HCT116 (cell line): ENCODE measurements around the gene EEPD1. TPM values are rescaled to one million over a fixed set of nuclear protein-coding genes. Genes with fewer than 3 reads are reported as not detected.

Source experiments
- ATAC-seq: fragments of 200-7000 bp; cut with Tn5 transposase; 2 replicates; pipeline ENCODE4 v1.9.1; 2020; ENCODE audit warnings: mild to moderate bottlenecking, moderate library complexity
- BruUV-seq: library from RNA; stranded (reverse); fragments of 400-500 nt; replicated peaks from 2 replicates; lab custom pipeline; 2021; lab: Mats Ljungman, UMichigan
- CTCF ChIA-PET: fragments of 300-600 bp; sonication (Branson Sonifier 250); formaldehyde crosslinking; loops from one replicate; lab custom pipeline; 2021; ENCODE audit warnings: antibody characterized with exemption; lab: Charles Lee
- POLR2A ChIA-PET: fragments of 300-600, 350-600 bp; sonication (Branson Sonifier 250); formaldehyde crosslinking; loops from one replicate; lab custom pipeline; 2021; ENCODE audit warnings: antibody characterized with exemption; lab: Charles Lee
- RAD21 ChIA-PET, 2 experiments: fragments of 300-600 bp; sonication (Branson Sonifier 250); formaldehyde crosslinking; loops; one replicate each; lab custom pipeline; 2023; ENCODE audit warnings: low total read pairs in 2 of 2; ENCODE audit not compliant: uncharacterized antibody in 2 of 2, unreplicated experiment in 2 of 2, low non-redundant PET in 1 of 2; lab: Charles Lee
- DNase-seq: peaks from one replicate; pipeline ENCODE4 v3.0.0-alpha.2; 2010; ENCODE audit warnings: low read depth, low spot score
- H2AFZ ChIP-seq: fragments of 200-600 bp; shearing (Covaris generic), sonication (generic); 2 replicates; pipeline ENCODE4 v1.6.1; 2017; ENCODE audit warnings: low read depth, mixed run types, mixed read lengths, antibody characterized with exemption, low read length; ENCODE audit not compliant: poor library complexity, severe bottlenecking
- H3K27ac ChIP-seq: 2 replicates; pipeline ENCODE4 v1.5.1; 2012; ENCODE audit warnings: low read depth, low read length
- H3K27me3 ChIP-seq: fragments of 200-600 bp; sonication (generic); 2 replicates; pipeline ENCODE4 v1.6.1; 2016; ENCODE audit warnings: mixed run types, low read length, mixed read lengths; ENCODE audit not compliant: insufficient read depth
- H3K36me3 ChIP-seq, 2 experiments: fragments of 200-500 bp in 1 of 2; fragments of 200-600 bp in 1 of 2; sonication (Bioruptor generic) in 1 of 2; sonication (generic) in 1 of 2; 2 replicates each; pipeline versions ENCODE4 v1.5.1 to v1.6.1; 2014 to 2016; ENCODE audit warnings: low read length in 2 of 2, inconsistent platforms in 1 of 2, mixed read lengths in 1 of 2, mixed run types in 1 of 2; ENCODE audit not compliant: insufficient read depth in 2 of 2, control insufficient read depth in 1 of 2
- H3K4me1 ChIP-seq, 2 experiments: fragments of 200-600 bp in 1 of 2; sonication (generic) in 1 of 2; 2 replicates each; pipeline versions ENCODE4 v1.5.1 to v1.6.1; 2012 to 2017; ENCODE audit warnings: low read length in 2 of 2, inconsistent platforms in 1 of 2, mild to moderate bottlenecking in 1 of 2, mixed read lengths in 1 of 2, mixed run types in 1 of 2, moderate library complexity in 1 of 2; ENCODE audit not compliant: insufficient read depth in 2 of 2, control insufficient read depth in 1 of 2
- H3K4me2 ChIP-seq: fragments of 200-600 bp; sonication (generic); 2 replicates; pipeline ENCODE4 v1.6.1; 2017; ENCODE audit warnings: mixed run types, low read length, mixed read lengths
- H3K4me3 ChIP-seq, 2 experiments: fragments of 200-600 bp in 1 of 2; sonication (generic) in 1 of 2; replicated peaks in 1 of 2; 2 replicates each; pipeline ENCODE4 v1.5.1; 2011 to 2016; ENCODE audit warnings: low read length in 2 of 2, control low read depth in 1 of 2, low read depth in 1 of 2, mild to moderate bottlenecking in 1 of 2, mixed read lengths in 1 of 2, mixed run types in 1 of 2
- H3K79me2 ChIP-seq: fragments of 200-600 bp; sonication (generic); 2 replicates; pipeline ENCODE4 v1.6.1; 2017; ENCODE audit warnings: mild to moderate bottlenecking, mixed run types, low read length, moderate library complexity, mixed read lengths; ENCODE audit not compliant: insufficient read depth
- H3K9ac ChIP-seq: fragments of 200-600 bp; sonication (generic); 2 replicates; pipeline ENCODE4 v1.6.1; 2016; ENCODE audit warnings: low read length, mixed read lengths
- H3K9me2 ChIP-seq: fragments of 200-600 bp; sonication (generic), shearing (Covaris generic); 2 replicates; pipeline ENCODE4 v1.6.1; 2017; ENCODE audit warnings: mixed run types, mild to moderate bottlenecking, moderate library complexity; ENCODE audit not compliant: insufficient read depth
- H3K9me3 ChIP-seq, 2 experiments: fragments of 200-500 bp in 1 of 2; fragments of 200-600 bp in 1 of 2; sonication (Bioruptor generic) in 1 of 2; sonication (generic) in 1 of 2; 2 replicates each; pipeline ENCODE4 v1.6.1; 2014 to 2017; ENCODE audit warnings: low read length in 2 of 2, mixed read lengths in 2 of 2, inconsistent platforms in 1 of 2, low read depth in 1 of 2, mild to moderate bottlenecking in 1 of 2, mixed run types in 1 of 2, moderate library complexity in 1 of 2; ENCODE audit not compliant: control insufficient read depth in 1 of 2, insufficient read depth in 1 of 2
- H4K20me1 ChIP-seq: fragments of 200-600 bp; sonication (generic), shearing (Covaris generic); 2 replicates; pipeline ENCODE4 v1.6.1; 2017; ENCODE audit warnings: mixed run types, mild to moderate bottlenecking, moderate library complexity; ENCODE audit not compliant: insufficient read depth
- CEBPB ChIP-seq: IDR thresholded peaks from 2 replicates; pipeline ENCODE4 v1.6.1; 2012; ENCODE audit warnings: low read depth
- EGR1 ChIP-seq: IDR thresholded peaks from 2 replicates; pipeline ENCODE4 v1.6.1; 2012; ENCODE audit warnings: low read depth
- ELF1 ChIP-seq: IDR thresholded peaks from 2 replicates; pipeline ENCODE4 v1.6.1; 2012; ENCODE audit warnings: low read depth, borderline replicate concordance
- EZH2 ChIP-seq: fragments of 200-600 bp; sonication (generic); IDR thresholded peaks from 2 replicates; pipeline ENCODE4 v1.6.1; 2017; ENCODE audit warnings: antibody characterized with exemption, mixed run types
- EZH2phosphoT487 ChIP-seq: fragments of 200-600 bp; IDR thresholded peaks from 2 replicates; pipeline ENCODE4 v1.6.1; 2018; ENCODE audit warnings: antibody characterized with exemption, borderline replicate concordance
- FOSL1 ChIP-seq: IDR thresholded peaks from 2 replicates; pipeline ENCODE4 v1.6.1; 2012; ENCODE audit warnings: low read depth
- POLR2A ChIP-seq: IDR thresholded peaks from 2 replicates; pipeline ENCODE4 v1.7.0; 2011; ENCODE audit warnings: borderline replicate concordance; ENCODE audit not compliant: insufficient read depth, insufficient read length; ENCODE audit errors: extremely low read depth
- SIN3A ChIP-seq: IDR thresholded peaks from 2 replicates; pipeline ENCODE4 v1.6.1; 2012; ENCODE audit warnings: low read depth
- SRF ChIP-seq: IDR thresholded peaks from 2 replicates; pipeline ENCODE4 v1.6.1; 2012; ENCODE audit warnings: low read depth
- TCF7L2 ChIP-seq: IDR thresholded peaks from 2 replicates; pipeline ENCODE4 v1.7.0; 2011; ENCODE audit warnings: borderline replicate concordance, inconsistent platforms; ENCODE audit not compliant: insufficient read depth, insufficient read length; ENCODE audit errors: extremely low read depth
- intact Hi-C: fragments of 100-400 bp; cut with micrococcal nuclease; formaldehyde crosslinking; loops from 2 replicates; pipeline ENCODE4 v1.10.0; 2022
- total RNA-seq: library from RNA; stranded (reverse); gene quantifications from one replicate; pipeline ENCODE4 v1.2.1, GENCODE V29; 2021; ENCODE audit not compliant: unreplicated experiment
- TF ChIP-seq, protein P1 (sequence below): IDR thresholded peaks from 2 replicates; pipeline ENCODE4 v1.6.1; 2012

Gene EEPD1
- total RNA-seq, 1 experiment from 2014 or later = 4.2 TPM

DNA sequence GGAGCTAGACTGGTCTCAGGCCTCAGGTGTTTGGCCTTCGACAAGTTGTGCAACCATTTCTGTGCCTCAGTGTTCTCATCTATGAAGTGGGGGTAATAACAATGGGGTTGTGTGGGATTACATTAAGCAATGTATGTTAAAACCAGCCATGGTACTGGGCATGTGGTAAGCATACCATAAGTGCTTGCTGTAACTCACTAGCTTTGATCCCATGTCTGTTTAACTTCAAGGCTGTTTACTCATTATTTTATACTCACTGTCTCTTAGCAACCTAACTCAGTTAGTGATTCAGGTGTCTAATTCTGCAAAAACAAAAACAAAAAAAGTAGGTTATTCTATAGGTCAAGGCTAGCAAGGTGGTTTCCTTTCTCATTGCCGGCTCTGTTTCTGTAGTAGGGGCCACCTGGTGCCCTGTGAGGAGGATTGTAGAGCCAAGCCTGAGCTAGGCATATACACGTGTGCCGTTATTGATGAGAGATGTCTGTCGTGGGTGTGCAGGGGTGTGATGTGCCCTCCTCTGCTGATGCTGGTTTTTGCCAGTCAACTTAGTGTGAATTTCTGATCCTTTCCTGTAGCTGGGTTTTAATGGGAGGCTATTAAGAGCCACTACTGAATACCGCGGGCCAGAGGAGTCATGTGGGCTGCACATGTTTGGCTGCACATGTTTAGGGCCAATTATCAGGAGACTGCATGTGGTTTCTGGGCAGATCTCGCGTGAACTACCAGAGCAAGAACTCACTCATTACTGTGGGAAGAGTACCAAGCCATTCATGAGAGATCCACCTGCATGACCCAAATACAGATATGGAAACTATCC is 56.2 kb downstream of the EEPD1 start:
- H3K27ac ChIP-seq = no peak overlapping the region
- ChIA-PET POLR2A (no interaction called here), RAD21 (no interaction called here), CTCF (no interaction called here)
- intact Hi-C loops = no loop called here
- H3K36me3 ChIP-seq = no peaks in the 10 kb centered on the region
- TF ChIP-seq SRF (no peak), CEBPB (no peak)
- TF ChIP-seq, protein P1, sequence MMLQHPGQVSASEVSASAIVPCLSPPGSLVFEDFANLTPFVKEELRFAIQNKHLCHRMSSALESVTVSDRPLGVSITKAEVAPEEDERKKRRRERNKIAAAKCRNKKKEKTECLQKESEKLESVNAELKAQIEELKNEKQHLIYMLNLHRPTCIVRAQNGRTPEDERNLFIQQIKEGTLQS = no peak
- peaks cover 3 to 14% of the 10 kb centered on the region in 2 experiments; a peak in 2 of 4 replicates for H3K4me1 ChIP-seq
- H2AFZ ChIP-seq = no peak overlapping the region
- no peaks in the 10 kb centered on the region for H4K20me1 ChIP-seq
- H3K4me3 ChIP-seq = no peak overlapping the region
- no peak overlapping the region for H3K9ac ChIP-seq
- no TSS peak for BruUV-seq
- no peaks in the 10 kb centered on the region for H3K9me2 ChIP-seq
- no peak for DNase-seq
- no peaks in the 10 kb centered on the region for H3K27me3 ChIP-seq
- no peak overlapping the region for H3K4me2 ChIP-seq
- no peak for ATAC-seq
- H3K79me2 ChIP-seq = no peaks in the 10 kb centered on the region
- no peaks in the 10 kb centered on the region for H3K9me3 ChIP-seq

DNA sequence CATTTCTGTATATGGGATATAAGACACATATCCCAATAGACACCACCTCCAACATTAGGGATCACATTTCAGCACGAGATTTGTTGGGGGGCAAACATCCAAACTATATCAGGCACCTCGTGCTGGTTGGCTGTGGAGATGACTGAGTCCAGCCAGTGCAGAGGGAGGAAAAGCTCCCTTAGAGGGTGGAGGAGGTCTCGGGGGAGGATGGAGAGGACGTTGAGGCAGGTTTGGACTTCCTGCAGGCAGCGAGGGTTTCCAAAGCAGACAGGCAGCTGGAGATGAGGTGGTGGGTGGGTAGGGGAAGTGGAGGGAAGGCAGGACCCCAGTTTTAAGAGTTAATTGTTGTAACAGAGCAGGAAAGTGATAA is 56.7 kb downstream of the EEPD1 start:
- Histone ChIP-seq H3K27ac (no peak overlapping the region), H3K9ac (no peak overlapping the region), H3K4me1 (peaks cover 3 to 14% of the 10 kb centered on the region in 2 experiments; a peak in 2 of 4 replicates), H4K20me1 (no peaks in the 10 kb centered on the region), H3K9me2 (no peaks in the 10 kb centered on the region), H2AFZ (no peak overlapping the region), H3K79me2 (no peaks in the 10 kb centered on the region), H3K4me2 (no peak overlapping the region), H3K36me3 (no peaks in the 10 kb centered on the region), H3K4me3 (no peak overlapping the region), H3K9me3 (no peaks in the 10 kb centered on the region), H3K27me3 (no peaks in the 10 kb centered on the region)
- intact Hi-C loops = no loop called here
- TF ChIP-seq EZH2 (no peak), TCF7L2 (no peak), FOSL1 (no peak), POLR2A (no peak), ELF1 (no peak), EZH2phosphoT487 (no peak), EGR1 (no peak), SIN3A (no peak)
- TF ChIP-seq, protein P1 = no peak
- ChIA-PET CTCF (no interaction called here), RAD21 (no interaction called here), POLR2A (no interaction called here)
- ATAC-seq (no peak), DNase-seq (no peak)
- no TSS peak for BruUV-seq
